HEK293 (cell line): Measurements from ENCODE around the gene SUPT20HL2.
A peak's percentile ranks its signal among the peaks of the same experiment; 100 is the strongest.

ENCODE experiments used
- CTCF ChIA-PET: fragments of 350-600 bp; formaldehyde crosslinking; extraction: SDS; loops from one replicate; lab custom pipeline; 2021; ENCODE audit warnings: antibody characterized with exemption; lab: Yijun Ruan, JAX
- POLR2A ChIA-PET: fragments of 300-600 bp; formaldehyde crosslinking; extraction: SDS; loops from one replicate; lab custom pipeline; 2020; ENCODE audit warnings: antibody characterized with exemption, inconsistent platforms; lab: Yijun Ruan, JAX
- H3K27ac ChIP-seq: fragments of 200-500 bp; sonication (Bioruptor generic); 2 replicates; pipeline ENCODE4 v1.5.1; 2014; ENCODE audit warnings: low read depth, low read length, control low read depth, inconsistent platforms; ENCODE audit errors: extremely low read depth
- H3K36me3 ChIP-seq, 2 experiments: fragments of 200-500 bp in 1 of 2; sonication (Bioruptor generic) in 1 of 2; 1 replicate in 1 of 2; 2 replicates in 1 of 2; pipeline ENCODE4 v1.5.1; 2014 to 2017; ENCODE audit warnings: inconsistent platforms in 2 of 2, low read length in 2 of 2; ENCODE audit not compliant: control insufficient read depth in 2 of 2, insufficient read depth in 1 of 2
- H3K4me1 ChIP-seq: fragments of 200-500 bp; sonication (Bioruptor generic); 2 replicates; pipeline ENCODE4 v1.5.1; 2014; ENCODE audit warnings: mild to moderate bottlenecking, low read length, inconsistent platforms; ENCODE audit not compliant: control insufficient read depth, insufficient read depth
- H3K4me3 ChIP-seq: 2 replicates; pipeline ENCODE4 v1.5.1; 2011; ENCODE audit warnings: low read depth, mild to moderate bottlenecking, control low read depth, low read length, moderate library complexity
- H3K9me3 ChIP-seq: fragments of 200-500 bp; sonication (Bioruptor generic); 2 replicates; pipeline ENCODE4 v1.5.1; 2014; ENCODE audit warnings: low read depth, low read length, inconsistent platforms; ENCODE audit not compliant: control insufficient read depth, insufficient read depth
- BCL11B ChIP-seq: fragments of 450-650 bp; formaldehyde crosslinking; IDR thresholded peaks from 2 replicates; pipeline ENCODE4 v1.5.1; 2016; ENCODE audit warnings: low read depth, missing biosample characterization, missing genetic modification characterization
- GLI4 ChIP-seq: fragments of 450-650 bp; formaldehyde crosslinking; IDR thresholded peaks from 2 replicates; pipeline ENCODE4 v1.5.1; 2016; ENCODE audit warnings: missing biosample characterization, missing genetic modification characterization
- MEIS1 ChIP-seq: sonication (generic); formaldehyde crosslinking; IDR thresholded peaks from 2 replicates; pipeline ENCODE4 v1.8.1; 2022; ENCODE audit warnings: missing genetic modification reagents, mild to moderate bottlenecking, borderline replicate concordance
- SP7 ChIP-seq: fragments of 450-650 bp; formaldehyde crosslinking; IDR thresholded peaks from 2 replicates; pipeline ENCODE4 v1.5.1; 2016; ENCODE audit warnings: missing biosample characterization, missing genetic modification characterization
- YY1 ChIP-seq: fragments of 450-650 bp; formaldehyde crosslinking; IDR thresholded peaks from 2 replicates; pipeline ENCODE4 v1.5.1; 2018; ENCODE audit warnings: missing biosample characterization, missing genetic modification characterization
- ZBTB20 ChIP-seq: fragments of 450-650 bp; formaldehyde crosslinking; IDR thresholded peaks from 2 replicates; pipeline ENCODE4 v1.5.1; 2016; ENCODE audit warnings: missing biosample characterization, missing genetic modification characterization
- ZIC2 ChIP-seq: fragments of 450-650 bp; formaldehyde crosslinking; IDR thresholded peaks from 2 replicates; pipeline ENCODE4 v1.5.1; 2016; ENCODE audit warnings: missing biosample characterization, missing genetic modification characterization
- ZNF112 ChIP-seq: fragments of 450-650 bp; formaldehyde crosslinking; IDR thresholded peaks from 2 replicates; pipeline ENCODE4 v1.5.0; 2017; ENCODE audit warnings: missing biosample characterization, missing genetic modification characterization
- ZNF114 ChIP-seq: fragments of 450-650 bp; formaldehyde crosslinking; IDR thresholded peaks from 2 replicates; pipeline ENCODE4 v1.5.0; 2017; ENCODE audit warnings: missing biosample characterization, missing genetic modification characterization
- ZNF140 ChIP-seq: fragments of 450-650 bp; formaldehyde crosslinking; IDR thresholded peaks from 2 replicates; pipeline ENCODE4 v1.5.1; 2016; ENCODE audit warnings: missing biosample characterization, missing genetic modification characterization
- ZNF169 ChIP-seq: fragments of 450-650 bp; formaldehyde crosslinking; IDR thresholded peaks from 2 replicates; pipeline ENCODE4 v1.5.1; 2016; ENCODE audit warnings: missing biosample characterization, missing genetic modification characterization
- ZNF211 ChIP-seq: fragments of 450-650 bp; formaldehyde crosslinking; IDR thresholded peaks from 2 replicates; pipeline ENCODE4 v1.5.1; 2016; ENCODE audit warnings: low read depth, missing biosample characterization, missing genetic modification characterization
- ZNF292 ChIP-seq: fragments of 450-650 bp; formaldehyde crosslinking; IDR thresholded peaks from 2 replicates; pipeline ENCODE4 v1.5.1; 2016; ENCODE audit warnings: low read depth, missing biosample characterization, missing genetic modification characterization, borderline replicate concordance
- ZNF350 ChIP-seq: fragments of 450-650 bp; formaldehyde crosslinking; IDR thresholded peaks from 2 replicates; pipeline ENCODE4 v1.5.0; 2017; ENCODE audit warnings: missing biosample characterization, mild to moderate bottlenecking, missing genetic modification characterization
- ZNF610 ChIP-seq: fragments of 450-650 bp; formaldehyde crosslinking; IDR thresholded peaks from 2 replicates; pipeline ENCODE4 v1.5.1; 2016; ENCODE audit warnings: missing biosample characterization, missing genetic modification characterization, borderline replicate concordance
- ZNF624 ChIP-seq: fragments of 450-650 bp; formaldehyde crosslinking; IDR thresholded peaks from 2 replicates; pipeline ENCODE4 v1.5.1; 2017; ENCODE audit warnings: missing biosample characterization, missing genetic modification characterization
- ZNF654 ChIP-seq: fragments of 450-650 bp; formaldehyde crosslinking; IDR thresholded peaks from 2 replicates; pipeline ENCODE4 v1.5.1; 2016; ENCODE audit warnings: low read depth, missing biosample characterization, missing genetic modification characterization
- ZNF664 ChIP-seq: fragments of 450-650 bp; formaldehyde crosslinking; IDR thresholded peaks from 2 replicates; pipeline ENCODE4 v1.5.1; 2016; ENCODE audit warnings: missing biosample characterization, missing genetic modification characterization
- ZSCAN30 ChIP-seq: fragments of 450-650 bp; IDR thresholded peaks from 2 replicates; pipeline ENCODE4 v1.5.1; 2018; ENCODE audit warnings: missing biosample characterization, mild to moderate bottlenecking, missing genetic modification characterization, moderate library complexity
- TF ChIP-seq, protein P1 (sequence below): fragments of 450-650 bp; formaldehyde crosslinking; IDR thresholded peaks from 2 replicates; pipeline ENCODE4 v1.5.1; 2016; ENCODE audit warnings: missing biosample characterization, missing genetic modification characterization
- TF ChIP-seq, protein P2 (sequence below): fragments of 450-650 bp; formaldehyde crosslinking; IDR thresholded peaks from 2 replicates; pipeline ENCODE4 v1.5.1; 2017; ENCODE audit warnings: missing biosample characterization, missing genetic modification characterization
- TF ChIP-seq, protein P3 (sequence below): fragments of 450-650 bp; formaldehyde crosslinking; IDR thresholded peaks from 2 replicates; pipeline ENCODE4 v1.5.1; 2016; ENCODE audit warnings: missing biosample characterization, missing genetic modification characterization
- TF ChIP-seq, protein P4 (sequence below): fragments of 450-650 bp; formaldehyde crosslinking; IDR thresholded peaks from 2 replicates; pipeline ENCODE4 v1.5.1; 2016; ENCODE audit warnings: missing biosample characterization, missing genetic modification characterization
- TF ChIP-seq, protein P5 (sequence below): fragments of 450-650 bp; formaldehyde crosslinking; IDR thresholded peaks from 2 replicates; pipeline ENCODE4 v1.5.1; 2016; ENCODE audit warnings: missing biosample characterization, missing genetic modification characterization
- TF ChIP-seq, protein P6 (sequence below): fragments of 450-650 bp; formaldehyde crosslinking; IDR thresholded peaks from 2 replicates; pipeline ENCODE4 v1.5.1; 2016; ENCODE audit warnings: missing biosample characterization, missing genetic modification characterization

The SUPT20HL2 gene

DNA sequence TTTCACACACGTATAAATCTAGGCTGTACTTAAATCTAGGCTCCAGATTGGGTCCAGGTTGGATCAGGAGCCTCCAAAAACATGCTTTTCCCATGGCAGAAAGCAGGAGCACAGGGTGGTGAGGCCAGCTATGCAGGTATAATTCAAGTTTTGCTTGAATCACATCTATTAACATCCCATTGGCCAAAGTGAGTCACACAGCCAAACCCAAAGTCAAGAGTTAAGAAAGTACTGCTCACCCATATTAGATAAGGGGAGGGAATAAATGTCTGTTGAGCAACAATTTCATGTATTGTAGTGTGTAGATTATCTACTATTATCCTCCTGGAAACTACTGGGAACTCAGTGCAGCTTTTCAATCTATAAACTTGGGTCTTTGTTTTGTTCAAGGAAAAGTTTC, 12.8 kb downstream of the SUPT20HL2 start (continued):
- TF ChIP-seq ZNF624 (tag by site-specific recombination), result no peak
- TF ChIP-seq, all 188 proteins: peak for 0

DNA sequence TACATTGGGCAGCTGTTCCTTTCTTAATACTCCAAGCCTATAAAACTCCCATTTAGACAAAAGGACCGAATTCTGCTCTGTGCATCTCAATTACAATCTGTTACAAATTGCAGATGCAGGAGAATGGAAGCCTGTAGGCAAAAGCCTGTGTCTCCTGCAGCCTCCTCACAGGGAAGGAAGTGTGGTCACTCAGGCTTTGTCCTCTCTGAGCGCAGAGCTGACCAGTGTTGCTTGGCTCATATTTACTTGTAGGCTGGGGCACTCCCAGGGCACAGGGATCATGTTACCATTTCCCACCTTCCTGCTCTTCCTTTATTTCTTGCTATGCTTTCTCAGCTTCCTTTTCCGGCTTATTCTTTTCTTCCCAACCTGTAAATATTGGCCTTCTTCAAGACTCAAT, 15.7 kb downstream of the SUPT20HL2 start:
- ChIA-PET POLR2A (no interaction called here), CTCF (interaction anchor here (0.5 to 1.3 kb wide), 4 partner anchors 14 to 109 kb away, joined by 3 read pairs; no protein-coding TSS in a partner anchor)
- no peak overlapping the region for H3K27ac ChIP-seq
- H3K4me3 ChIP-seq, result no peak overlapping the region
- H3K36me3 ChIP-seq, result no peaks in the 10 kb centered on the region
- TF ChIP-seq ZNF211 (tag by site-specific recombination) (no peak), ZSCAN30 (no peak), ZNF664 (no peak), ZNF114 (tag by site-specific recombination) (no peak), MEIS1 (CRISPR knock-in tag) (no peak), BCL11B (no peak), ZNF350 (tag by site-specific recombination) (no peak), ZNF140 (no peak), ZBTB20 (tag by site-specific recombination) (no peak), ZNF112 (tag by site-specific recombination) (no peak), ZNF169 (tag by site-specific recombination) (no peak), ZNF292 (tag by site-specific recombination) (no peak), ZNF610 (no peak)
- TF ChIP-seq, protein P1, sequence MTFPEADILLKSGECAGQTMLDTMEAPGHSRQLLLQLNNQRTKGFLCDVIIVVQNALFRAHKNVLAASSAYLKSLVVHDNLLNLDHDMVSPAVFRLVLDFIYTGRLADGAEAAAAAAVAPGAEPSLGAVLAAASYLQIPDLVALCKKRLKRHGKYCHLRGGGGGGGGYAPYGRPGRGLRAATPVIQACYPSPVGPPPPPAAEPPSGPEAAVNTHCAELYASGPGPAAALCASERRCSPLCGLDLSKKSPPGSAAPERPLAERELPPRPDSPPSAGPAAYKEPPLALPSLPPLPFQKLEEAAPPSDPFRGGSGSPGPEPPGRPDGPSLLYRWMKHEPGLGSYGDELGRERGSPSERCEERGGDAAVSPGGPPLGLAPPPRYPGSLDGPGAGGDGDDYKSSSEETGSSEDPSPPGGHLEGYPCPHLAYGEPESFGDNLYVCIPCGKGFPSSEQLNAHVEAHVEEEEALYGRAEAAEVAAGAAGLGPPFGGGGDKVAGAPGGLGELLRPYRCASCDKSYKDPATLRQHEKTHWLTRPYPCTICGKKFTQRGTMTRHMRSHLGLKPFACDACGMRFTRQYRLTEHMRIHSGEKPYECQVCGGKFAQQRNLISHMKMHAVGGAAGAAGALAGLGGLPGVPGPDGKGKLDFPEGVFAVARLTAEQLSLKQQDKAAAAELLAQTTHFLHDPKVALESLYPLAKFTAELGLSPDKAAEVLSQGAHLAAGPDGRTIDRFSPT (tag by site-specific recombination), result no peak
- TF ChIP-seq, protein P2, sequence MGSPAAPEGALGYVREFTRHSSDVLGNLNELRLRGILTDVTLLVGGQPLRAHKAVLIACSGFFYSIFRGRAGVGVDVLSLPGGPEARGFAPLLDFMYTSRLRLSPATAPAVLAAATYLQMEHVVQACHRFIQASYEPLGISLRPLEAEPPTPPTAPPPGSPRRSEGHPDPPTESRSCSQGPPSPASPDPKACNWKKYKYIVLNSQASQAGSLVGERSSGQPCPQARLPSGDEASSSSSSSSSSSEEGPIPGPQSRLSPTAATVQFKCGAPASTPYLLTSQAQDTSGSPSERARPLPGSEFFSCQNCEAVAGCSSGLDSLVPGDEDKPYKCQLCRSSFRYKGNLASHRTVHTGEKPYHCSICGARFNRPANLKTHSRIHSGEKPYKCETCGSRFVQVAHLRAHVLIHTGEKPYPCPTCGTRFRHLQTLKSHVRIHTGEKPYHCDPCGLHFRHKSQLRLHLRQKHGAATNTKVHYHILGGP (tag by site-specific recombination), result no peak
- TF ChIP-seq, protein P3, sequence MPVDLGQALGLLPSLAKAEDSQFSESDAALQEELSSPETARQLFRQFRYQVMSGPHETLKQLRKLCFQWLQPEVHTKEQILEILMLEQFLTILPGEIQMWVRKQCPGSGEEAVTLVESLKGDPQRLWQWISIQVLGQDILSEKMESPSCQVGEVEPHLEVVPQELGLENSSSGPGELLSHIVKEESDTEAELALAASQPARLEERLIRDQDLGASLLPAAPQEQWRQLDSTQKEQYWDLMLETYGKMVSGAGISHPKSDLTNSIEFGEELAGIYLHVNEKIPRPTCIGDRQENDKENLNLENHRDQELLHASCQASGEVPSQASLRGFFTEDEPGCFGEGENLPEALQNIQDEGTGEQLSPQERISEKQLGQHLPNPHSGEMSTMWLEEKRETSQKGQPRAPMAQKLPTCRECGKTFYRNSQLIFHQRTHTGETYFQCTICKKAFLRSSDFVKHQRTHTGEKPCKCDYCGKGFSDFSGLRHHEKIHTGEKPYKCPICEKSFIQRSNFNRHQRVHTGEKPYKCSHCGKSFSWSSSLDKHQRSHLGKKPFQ (tag by site-specific recombination), result no peak
- TF ChIP-seq, protein P4, sequence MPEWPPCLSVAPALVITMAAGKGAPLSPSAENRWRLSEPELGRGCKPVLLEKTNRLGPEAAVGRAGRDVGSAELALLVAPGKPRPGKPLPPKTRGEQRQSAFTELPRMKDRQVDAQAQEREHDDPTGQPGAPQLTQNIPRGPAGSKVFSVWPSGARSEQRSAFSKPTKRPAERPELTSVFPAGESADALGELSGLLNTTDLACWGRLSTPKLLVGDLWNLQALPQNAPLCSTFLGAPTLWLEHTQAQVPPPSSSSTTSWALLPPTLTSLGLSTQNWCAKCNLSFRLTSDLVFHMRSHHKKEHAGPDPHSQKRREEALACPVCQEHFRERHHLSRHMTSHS (tag by site-specific recombination), result no peak
- H3K4me1 ChIP-seq, result no peaks in the 10 kb centered on the region
- H3K9me3 ChIP-seq, result no peaks in the 10 kb centered on the region

DNA sequence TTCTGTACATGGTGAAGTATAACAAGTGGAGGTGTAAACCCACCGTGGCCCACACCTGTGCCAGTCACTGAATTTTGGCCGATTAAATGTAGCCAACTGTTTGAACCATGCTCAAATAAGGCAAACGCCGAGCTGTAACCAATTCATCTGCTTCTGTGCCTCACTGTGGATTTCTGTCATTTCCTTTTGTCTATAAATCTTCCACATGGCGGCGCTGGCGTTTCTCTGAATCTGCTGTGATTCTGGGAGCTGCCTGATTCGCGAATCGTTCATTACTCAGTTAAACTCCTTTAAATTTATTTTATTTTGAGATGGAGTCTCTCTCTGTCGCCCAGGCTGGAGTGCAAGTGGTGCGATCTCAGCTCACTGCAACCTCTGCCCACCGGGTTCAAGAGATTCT, 19.2 kb downstream of the SUPT20HL2 start:
- TF ChIP-seq SP7 (tag by site-specific recombination) (no peak), GLI4 (tag by site-specific recombination) (no peak), YY1 (tag by site-specific recombination) (no peak), ZNF654 (tag by site-specific recombination) (peak; percentile 36; the same call in 1 of the 2 replicates), ZIC2 (no peak)
- TF ChIP-seq, protein P5, sequence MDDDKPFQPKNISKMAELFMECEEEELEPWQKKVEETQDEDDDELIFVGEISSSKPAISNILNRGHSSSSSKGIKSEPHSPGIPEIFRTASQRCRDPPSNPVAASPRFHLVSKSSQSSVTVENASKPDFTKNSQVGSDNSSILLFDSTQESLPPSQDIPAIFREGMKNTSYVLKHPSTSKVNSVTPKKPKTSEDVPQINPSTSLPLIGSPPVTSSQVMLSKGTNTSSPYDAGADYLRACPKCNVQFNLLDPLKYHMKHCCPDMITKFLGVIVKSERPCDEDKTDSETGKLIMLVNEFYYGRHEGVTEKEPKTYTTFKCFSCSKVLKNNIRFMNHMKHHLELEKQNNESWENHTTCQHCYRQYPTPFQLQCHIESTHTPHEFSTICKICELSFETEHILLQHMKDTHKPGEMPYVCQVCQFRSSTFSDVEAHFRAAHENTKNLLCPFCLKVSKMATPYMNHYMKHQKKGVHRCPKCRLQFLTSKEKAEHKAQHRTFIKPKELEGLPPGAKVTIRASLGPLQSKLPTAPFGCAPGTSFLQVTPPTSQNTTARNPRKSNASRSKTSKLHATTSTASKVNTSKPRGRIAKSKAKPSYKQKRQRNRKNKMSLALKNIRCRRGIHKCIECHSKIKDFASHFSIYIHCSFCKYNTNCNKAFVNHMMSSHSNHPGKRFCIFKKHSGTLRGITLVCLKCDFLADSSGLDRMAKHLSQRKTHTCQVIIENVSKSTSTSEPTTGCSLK (tag by site-specific recombination), result no peak
- TF ChIP-seq, protein P6, sequence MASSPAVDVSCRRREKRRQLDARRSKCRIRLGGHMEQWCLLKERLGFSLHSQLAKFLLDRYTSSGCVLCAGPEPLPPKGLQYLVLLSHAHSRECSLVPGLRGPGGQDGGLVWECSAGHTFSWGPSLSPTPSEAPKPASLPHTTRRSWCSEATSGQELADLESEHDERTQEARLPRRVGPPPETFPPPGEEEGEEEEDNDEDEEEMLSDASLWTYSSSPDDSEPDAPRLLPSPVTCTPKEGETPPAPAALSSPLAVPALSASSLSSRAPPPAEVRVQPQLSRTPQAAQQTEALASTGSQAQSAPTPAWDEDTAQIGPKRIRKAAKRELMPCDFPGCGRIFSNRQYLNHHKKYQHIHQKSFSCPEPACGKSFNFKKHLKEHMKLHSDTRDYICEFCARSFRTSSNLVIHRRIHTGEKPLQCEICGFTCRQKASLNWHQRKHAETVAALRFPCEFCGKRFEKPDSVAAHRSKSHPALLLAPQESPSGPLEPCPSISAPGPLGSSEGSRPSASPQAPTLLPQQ (tag by site-specific recombination), result no peak
- ChIA-PET POLR2A (no interaction called here), CTCF (interaction anchor here (0.6 to 1.4 kb wide), 8 partner anchors 10 to 221 kb away, joined by 3 to 6 read pairs (median 3); no protein-coding TSS in a partner anchor)

More for the DNA sequence above, 19.2 kb downstream of the SUPT20HL2 start:
- Histone ChIP-seq H3K27ac (no peak overlapping the region), H3K36me3 (no peaks in the 10 kb centered on the region), H3K4me1 (no peaks in the 10 kb centered on the region), H3K9me3 (no peaks in the 10 kb centered on the region), H3K4me3 (no peak overlapping the region)
